ENCODE data around the gene GPRC5D. TPM values are rescaled to one million over a fixed set of nuclear protein-coding genes. Genes with fewer than 3 reads are reported as not detected.

Gene GPRC5D
- total and polyA plus RNA-seq, 9 of the 15 experiments (the other 6 are each of a cell fraction or from before 2014, with no cell fraction given) = 1.0 to 1.1 TPM; not detected in 7

DNA sequence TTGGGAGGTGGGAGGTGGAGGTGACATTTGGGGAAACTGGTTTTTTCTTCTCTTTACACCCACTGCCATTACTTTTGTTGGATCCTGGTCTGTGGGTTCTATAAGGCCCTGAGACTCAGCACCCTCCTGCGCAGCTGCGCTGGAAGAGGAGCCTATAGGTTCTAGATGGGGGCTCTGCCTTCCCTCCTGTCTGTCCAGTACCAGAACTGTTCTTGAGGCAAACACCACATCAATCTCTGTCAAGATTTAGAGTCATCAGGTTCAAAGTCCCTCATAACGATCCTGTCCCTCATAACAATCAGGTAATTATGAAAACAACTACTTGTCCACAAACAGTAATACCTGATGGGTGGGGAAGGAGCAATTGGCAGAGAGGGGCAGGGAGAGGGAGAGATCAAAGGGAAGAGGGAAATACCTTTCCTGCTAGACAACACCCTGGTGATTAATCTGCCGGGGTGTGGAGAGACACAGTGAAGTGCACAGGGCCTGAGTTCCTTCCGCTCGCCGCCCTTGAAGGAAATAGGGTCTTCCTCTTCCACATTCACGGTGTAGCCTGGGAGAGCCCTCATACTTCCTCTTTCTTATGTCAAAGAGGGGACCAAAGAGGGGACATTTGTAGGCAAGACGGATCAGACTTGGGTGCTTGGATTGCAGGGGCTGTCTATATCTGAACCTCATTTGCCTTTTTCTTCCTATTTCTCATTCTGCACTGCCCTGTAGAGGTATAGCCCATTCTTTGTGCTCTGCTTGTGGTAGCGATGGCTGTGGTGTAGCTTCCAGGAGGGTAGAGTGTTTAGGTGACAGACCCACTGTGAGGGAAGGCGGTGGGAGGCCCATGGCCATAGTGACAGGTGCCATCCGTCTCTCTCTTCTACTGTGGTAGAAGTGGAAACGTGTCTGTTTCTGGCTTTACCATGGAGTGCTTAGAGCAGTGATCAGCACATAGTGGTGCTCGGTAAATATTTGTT lies 48.0 kb downstream of the GPRC5D start (continued):
- TF ChIP-seq, protein P1, sequence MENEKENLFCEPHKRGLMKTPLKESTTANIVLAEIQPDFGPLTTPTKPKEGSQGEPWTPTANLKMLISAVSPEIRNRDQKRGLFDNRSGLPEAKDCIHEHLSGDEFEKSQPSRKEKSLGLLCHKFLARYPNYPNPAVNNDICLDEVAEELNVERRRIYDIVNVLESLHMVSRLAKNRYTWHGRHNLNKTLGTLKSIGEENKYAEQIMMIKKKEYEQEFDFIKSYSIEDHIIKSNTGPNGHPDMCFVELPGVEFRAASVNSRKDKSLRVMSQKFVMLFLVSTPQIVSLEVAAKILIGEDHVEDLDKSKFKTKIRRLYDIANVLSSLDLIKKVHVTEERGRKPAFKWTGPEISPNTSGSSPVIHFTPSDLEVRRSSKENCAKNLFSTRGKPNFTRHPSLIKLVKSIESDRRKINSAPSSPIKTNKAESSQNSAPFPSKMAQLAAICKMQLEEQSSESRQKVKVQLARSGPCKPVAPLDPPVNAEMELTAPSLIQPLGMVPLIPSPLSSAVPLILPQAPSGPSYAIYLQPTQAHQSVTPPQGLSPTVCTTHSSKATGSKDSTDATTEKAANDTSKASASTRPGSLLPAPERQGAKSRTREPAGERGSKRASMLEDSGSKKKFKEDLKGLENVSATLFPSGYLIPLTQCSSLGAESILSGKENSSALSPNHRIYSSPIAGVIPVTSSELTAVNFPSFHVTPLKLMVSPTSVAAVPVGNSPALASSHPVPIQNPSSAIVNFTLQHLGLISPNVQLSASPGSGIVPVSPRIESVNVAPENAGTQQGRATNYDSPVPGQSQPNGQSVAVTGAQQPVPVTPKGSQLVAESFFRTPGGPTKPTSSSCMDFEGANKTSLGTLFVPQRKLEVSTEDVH (IDR thresholded peaks at IDR 0.05; ENCODE audit: low read depth, partially characterized antibody) = no peak
- no peak for TF ChIP-seq ZBTB11 (CRISPR knock-in tag; IDR thresholded peaks at IDR 0.05)
- TF ChIP-seq ZNF324 (CRISPR knock-in tag; IDR thresholded peaks at IDR 0.05) = no peak
- TF ChIP-seq RCOR1 (IDR thresholded peaks at IDR 0.05; ENCODE audit: borderline replicate concordance in 1 of 2, low read depth in 2 of 2, low read length in 2 of 2) = no peak
- no peak for TF ChIP-seq RBBP5 (IDR thresholded peaks at IDR 0.05; ENCODE audit: borderline replicate concordance, insufficient read depth, low read length, poor library complexity, severe bottlenecking)
